Lower leg skin (tissue), 3 donors: ENCODE data around the gene SLC4A5.

Source experiments
- CTCF ChIP-seq, 3 donors: fragments of 450-650 bp; IDR thresholded peaks; one replicate each; pipeline ENCODE4 v1.5.1; 2016; ENCODE audit warnings: antibody characterized with exemption in 3 of 3, mild to moderate bottlenecking in 3 of 3, moderate library complexity in 2 of 3
- POLR2A ChIP-seq, 2 donors: fragments of 450-650 bp; IDR thresholded peaks; one replicate each; pipeline ENCODE4 v1.6.1; 2016 to 2017; ENCODE audit warnings: antibody characterized with exemption in 2 of 2, mild to moderate bottlenecking in 1 of 2, moderate library complexity in 1 of 2

GRCh38 chr2:74227646-74228045 is 115.6 kb downstream of the SLC4A5 start:
- TF ChIP-seq POLR2A (IDR thresholded peaks at IDR 0.05) = no peak
- no peak for TF ChIP-seq CTCF (IDR thresholded peaks at IDR 0.05)
